ENCODE measurements around the gene GARIN5B.

GARIN5B gene

DNA sequence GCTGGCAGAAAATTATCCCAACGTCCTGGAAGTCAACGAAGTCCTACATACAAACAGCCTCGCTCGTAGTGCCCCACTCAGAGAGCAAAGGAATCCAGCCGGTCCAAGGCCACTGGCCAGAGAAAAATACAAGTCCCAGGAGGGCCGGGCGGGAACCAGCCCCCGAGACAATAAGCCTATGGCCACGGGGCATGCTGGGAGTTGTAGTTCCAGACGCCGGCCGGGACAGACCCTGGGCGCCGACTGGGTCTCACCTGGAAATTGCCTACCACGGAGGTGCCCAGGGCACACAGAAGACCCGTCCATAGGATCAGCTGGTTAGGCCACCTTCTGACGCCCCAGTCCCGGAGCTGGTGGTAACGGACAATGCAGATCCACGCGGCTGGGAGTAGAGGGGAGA is 43.3 kb downstream of the GARIN5B start:
- DNase-seq = no peak

DNA sequence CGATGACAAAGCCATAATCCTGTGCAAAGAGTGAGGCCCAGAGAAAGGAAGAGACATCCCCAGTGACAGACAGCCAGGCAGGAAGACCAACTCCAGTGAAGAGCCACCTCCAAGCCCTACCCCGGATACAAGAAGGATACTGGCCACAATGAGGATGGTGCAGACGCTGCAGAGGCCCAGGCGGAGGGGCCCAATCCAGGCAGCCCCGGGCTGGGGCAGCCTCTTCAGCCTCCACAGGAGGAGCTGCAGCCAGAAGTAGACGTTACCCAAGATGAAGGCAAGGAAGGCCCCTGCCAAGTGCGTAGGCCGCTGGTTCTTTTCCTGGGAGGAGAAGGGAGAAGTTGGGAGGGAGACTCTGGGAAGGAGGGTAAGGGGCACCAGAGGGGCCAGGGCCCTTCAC is 46.4 kb downstream of the GARIN5B start:
- DNase-seq = no peak

DNA sequence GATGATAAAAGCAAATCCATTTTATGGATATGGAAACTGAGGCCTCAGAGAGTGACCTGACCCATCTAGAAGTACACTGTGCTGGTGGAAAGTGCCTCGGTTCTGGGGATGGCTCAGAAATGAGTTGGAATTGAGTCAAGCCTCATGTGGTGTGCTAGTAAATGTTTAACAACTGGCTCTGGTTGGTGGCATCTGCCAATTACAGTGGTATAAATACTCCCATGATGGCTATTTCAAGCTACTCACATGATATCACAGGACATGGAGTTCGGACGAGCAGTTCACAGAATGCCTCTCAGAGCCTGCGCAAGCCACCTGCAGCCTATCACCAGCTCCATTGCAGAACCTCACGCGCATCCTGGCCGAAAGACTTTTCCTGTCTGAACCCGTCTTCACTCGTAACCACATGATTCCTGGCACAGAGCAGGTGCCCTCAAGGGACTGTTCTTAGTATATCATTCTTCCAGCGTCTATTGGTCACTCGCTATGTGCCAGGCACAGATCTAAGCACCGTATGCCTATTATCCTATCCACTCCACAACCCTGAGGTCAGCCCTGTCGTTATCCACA is 47.0 kb downstream of the GARIN5B start:
- DNase-seq = no peak

DNA sequence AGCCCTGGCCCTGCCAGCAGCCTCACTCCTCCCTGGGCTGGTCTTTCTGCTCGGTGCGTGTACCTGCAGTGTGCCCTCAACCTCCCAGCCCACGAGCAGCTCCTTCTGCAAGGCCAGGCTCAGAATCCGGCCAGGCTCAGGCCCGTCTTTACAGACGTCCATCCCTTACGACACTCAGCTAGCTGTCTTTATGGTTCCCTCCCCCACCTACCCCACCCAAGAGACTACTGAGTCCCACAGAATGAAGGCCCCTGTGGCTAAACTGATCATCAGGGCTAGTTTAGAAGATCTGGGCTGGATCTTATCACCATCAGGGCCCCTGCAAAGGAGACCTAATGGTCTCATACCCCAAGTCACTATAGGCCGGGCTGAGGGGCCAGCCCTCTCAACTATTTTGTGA is 48.7 kb downstream of the GARIN5B start:
- no peak for DNase-seq

DNA sequence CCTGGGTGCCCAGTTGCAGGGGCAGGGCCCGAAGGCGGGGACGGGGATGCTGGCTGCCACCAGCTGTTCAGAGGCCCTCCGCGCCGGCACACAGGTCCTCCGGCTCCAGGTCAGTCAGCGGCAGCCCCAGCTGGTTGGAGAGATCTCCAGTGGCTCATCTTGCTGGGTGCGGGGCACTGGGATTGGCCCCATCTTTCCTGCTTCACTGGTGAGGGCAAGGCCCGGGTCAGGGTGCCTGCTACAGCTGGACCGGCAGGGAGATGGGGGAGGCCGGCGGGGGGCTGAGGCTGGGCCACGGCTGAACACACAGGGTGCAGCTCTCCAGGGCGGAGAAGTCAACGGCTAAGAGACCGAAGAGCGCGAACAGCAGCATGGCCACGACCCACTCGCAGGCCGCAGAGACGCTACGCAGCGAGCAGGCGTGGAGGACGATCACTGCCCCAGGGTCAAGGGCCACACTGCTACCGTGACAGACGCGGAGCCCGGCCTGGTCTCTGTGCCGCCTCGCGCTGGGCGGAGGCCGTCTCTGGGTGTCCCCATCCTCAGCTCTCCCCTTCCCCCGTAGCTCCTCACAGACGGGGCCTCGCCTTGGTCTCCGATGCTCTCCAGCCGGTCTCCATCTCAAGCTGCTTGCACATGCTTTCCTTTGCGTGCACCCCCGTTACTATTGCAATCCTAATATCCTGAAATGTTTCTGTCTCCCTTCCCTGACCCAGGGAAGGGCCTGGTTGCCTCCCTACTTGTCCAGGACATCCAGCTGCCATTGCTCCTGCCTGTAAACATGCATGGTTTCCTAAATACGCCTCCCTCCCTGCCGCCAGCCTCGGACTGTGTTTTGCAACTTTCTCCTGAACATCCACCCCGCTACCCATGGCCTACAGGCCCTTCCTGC is 50.2 kb downstream of the GARIN5B start:
- DNase-seq = no peak

DNA sequence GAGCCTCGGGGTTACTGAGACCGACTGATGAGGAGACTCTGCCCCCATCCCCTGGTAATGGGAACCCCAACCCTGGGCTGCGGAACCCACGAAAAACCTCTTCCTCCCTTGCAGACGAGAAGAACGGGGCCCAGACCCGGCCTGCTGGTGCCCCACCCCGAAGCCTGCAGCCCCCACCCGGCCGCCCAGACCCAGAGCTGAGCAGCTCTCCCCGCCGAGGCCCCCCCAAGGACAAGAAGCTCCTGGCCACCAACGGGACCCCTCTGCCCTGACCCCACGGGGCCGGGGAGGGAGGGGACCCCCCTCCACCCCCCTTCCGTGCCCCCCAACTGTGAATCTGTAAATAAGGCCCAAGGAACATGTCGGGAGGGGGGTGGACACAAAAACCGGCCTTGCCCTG is 51.3 kb downstream of the GARIN5B start:
- DNase-seq = no peak

DNA sequence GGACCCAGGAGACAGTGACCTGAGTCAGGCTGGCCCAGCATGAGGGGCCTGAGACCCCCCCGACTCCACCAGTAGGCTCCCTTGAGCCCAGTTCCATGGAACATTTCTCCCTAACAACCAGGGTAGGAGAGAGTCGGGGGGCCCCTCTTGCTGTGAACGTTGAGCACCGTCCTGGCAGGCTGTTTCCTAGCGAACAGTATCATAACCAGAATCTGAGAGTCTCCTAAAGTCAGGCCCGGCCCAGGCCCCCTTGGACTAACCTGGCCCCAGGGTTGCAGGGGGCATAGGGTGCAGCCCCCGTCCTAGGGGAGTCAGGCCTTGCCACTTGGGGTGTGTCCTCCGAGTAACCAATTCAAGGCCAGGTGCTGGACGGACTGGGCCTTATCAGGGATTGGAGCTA is 51.7 kb downstream of the GARIN5B start:
- no peak for DNase-seq

DNA sequence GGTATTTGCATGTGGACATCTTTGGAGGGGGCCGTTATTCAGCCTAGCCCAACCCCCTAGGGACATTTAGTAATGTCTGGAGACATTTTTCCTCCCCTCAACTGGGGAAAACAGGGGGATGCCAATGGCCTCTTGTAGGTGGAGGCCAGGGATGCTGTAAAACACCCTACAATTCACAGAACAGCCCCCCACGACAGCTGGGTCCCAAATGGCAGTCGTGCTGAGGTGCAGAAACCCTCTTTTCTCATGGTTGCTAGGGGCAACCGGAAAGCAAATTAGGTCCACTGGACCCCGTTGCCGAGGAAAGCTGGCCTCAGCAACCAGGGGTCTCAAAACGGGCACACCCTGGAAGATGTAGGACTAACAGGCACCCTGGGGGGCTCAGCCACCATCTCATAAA is 52.6 kb downstream of the GARIN5B start:
- DNase-seq = no peak

DNA sequence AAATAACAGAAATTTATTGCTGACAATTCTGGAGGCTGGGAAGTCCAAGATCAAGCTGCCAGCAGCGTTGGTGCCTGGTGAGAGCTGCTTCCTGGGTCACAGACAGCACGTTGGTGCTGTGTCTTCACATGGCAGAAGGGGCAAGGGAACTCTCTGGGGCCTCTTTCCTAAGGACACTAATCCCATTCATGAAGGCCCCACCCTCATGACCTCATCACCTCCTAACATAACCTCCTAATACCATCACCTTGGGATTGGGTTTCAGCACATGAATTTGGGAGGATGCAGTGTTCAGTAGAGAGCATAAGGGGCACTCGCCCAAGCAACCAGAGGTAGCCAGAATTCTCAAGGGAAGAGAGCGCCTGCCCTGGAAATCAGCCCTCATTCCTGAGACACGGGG is 53.6 kb downstream of the GARIN5B start:
- DNase-seq = no peak

DNA sequence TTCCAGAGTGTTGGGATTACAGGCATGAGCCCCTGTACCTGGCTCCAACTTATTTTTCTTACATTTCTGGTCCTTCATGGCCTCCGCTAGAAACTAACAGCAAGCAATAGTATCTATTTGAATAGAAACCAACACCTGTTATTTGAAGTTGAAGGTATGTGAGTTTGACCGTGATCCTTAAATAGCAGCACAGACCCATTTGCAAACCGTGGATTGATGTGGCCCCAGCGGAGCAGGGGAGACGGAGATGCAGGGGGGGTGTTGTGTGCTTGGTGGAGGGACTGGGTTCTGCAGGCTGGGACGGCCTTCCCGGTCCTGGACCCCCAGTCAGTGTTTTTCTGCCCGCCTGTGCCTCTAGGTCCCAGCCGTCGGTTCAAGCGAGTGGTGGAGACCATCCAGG is 54.8 kb downstream of the GARIN5B start:
- no peak for DNase-seq

DNA sequence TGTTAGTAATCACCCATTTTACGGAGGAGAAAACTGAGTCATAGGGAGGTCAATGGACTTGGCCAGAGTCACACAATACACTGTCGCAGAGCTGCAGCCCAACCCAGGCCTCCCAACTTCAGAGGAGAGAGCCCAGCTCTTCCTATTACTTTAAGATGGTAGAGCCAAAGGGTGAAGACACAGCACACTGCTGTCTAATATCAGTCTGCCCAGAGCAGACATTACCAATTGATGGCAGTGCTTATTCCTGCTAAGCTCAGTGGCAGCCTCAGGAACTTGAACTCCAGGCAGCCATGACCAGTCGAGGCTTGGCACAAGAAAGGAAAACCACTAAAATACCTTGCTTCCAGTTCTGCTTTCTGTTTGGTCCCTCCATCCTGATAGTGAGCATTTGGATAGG is 56.3 kb downstream of the GARIN5B start:
- no peak for DNase-seq

DNA sequence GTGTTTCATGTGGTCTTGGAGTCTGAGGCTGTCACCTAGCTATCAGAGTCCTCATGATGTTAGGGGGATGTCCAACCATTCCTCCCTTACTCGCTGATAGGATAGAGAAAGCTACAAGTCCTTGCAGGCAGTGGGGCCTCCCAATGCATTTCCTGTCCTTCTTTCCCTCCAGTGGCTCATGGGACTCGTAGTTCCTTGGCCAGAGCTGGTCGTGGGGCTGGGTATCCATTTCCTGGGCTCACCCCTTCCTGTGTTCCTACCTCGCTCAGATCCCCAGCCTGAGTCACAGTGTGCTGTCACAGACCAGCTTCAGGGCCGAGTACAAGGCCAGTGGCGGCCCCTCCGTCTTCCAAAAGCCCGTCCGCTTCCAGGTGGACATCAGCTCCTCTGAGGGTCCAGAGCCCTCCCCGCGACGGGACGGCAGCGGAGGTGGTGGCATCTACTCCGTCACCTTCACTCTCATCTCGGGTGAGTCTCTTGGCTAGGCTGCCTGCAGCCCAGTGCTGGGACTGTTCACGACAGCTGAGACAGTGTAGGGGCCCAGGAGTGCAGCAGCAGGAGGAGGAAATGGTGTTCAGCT is 57.0 kb downstream of the GARIN5B start:
- DNase-seq = no peak

DNA sequence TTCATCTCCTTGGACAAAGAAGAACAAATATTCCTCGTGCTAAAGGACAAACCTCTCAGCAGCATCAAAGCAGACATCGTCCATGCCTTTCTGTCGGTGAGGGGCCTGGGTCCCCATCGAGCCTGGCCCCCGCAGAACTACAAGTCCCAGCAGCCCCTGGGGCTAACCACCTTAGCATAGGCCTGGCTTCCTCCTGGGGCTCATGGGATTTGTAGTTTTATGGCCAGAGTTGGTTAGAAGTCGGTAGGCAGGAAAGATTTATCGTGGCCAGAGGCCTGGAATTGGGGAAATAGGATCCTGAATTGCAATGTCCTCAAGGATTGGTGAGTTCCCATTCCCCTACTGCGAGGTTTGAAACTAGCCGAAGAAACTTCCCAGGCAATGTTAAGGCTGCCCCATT is 57.6 kb downstream of the GARIN5B start:
- no peak for DNase-seq

DNA sequence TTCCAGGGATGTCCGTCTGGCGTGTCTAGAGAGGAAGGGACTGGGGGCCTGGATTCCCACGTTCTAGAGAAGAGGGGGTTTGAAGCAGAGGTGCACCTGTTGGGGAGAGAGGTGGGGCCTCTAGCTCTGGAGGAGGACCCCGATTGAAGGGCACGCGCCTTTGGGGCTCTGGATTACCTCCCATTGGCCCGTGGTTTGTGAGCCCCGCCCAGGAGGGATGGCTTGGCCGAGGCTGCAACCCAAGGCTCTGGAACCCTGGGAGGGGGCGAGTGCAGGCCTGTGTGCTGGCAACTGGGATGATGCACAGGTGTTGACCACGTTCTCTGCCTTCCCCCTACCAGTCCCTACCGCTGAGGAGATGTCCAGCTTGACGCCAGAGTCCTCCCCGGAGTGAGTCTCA is 58.1 kb downstream of the GARIN5B start:
- no peak for DNase-seq
